ENCODE measurements around the gene FGF14. TPM values are rescaled to one million over a fixed set of nuclear protein-coding genes. Genes with fewer than 3 reads are reported as not detected.

FGF14 gene
- total and polyA plus RNA-seq, 2 donors (not counting 1 experiment from before 2014, with no cell fraction given) = under 0.01 TPM; not detected in 1

GRCh38 chr13:102322211-102322610 lies 79.6 kb downstream of the FGF14 start:
- Histone ChIP-seq H3K4me1 (ENCODE audit: control insufficient read depth in 2 of 2, insufficient read depth in 2 of 2, low read length in 2 of 2) (no peaks in the 10 kb centered on the region), H4K20me1 (ENCODE audit: control insufficient read depth, insufficient read depth, low read length, poor library complexity, severe bottlenecking) (no peaks in the 10 kb centered on the region), H2AFZ (ENCODE audit: insufficient read depth, low read depth, low read length, poor library complexity, severe bottlenecking) (no peak overlapping the region), H3K4me2 (replicated peaks; ENCODE audit: low read depth, low read length, poor library complexity, severe bottlenecking) (no peak overlapping the region), H3K9me3 (ENCODE audit: control extremely low read depth in 1 of 3, control insufficient read depth in 2 of 3, insufficient read depth in 1 of 3, low read length in 2 of 3) (no peaks in the 10 kb centered on the region), H3K27me3 (replicated peaks in 1 of 4; ENCODE audit: control extremely low read depth in 1 of 4, control insufficient read depth in 3 of 4, insufficient read depth in 4 of 4, low read length in 3 of 4) (no peaks in the 10 kb centered on the region), H3K27ac (ENCODE audit: low read length in 2 of 2) (no peak overlapping the region), H3K9ac (ENCODE audit: low read length) (no peak overlapping the region), H3K79me2 (ENCODE audit: control insufficient read depth, insufficient read depth, low read length) (no peaks in the 10 kb centered on the region), H3K4me3 (ENCODE audit: control extremely low read depth in 1 of 5, extremely low read depth in 1 of 5, insufficient read depth in 1 of 5, low read depth in 2 of 5, low read length in 4 of 5) (no peak overlapping the region), H3K36me3 (replicated peaks in 1 of 2; ENCODE audit: control extremely low read depth in 1 of 2, control insufficient read depth in 1 of 2, extremely low read depth in 1 of 2, insufficient read depth in 2 of 2, low read length in 1 of 2) (no peaks in the 10 kb centered on the region)
- no peak for ATAC-seq (ENCODE audit: low read depth)
- POLR2A ChIA-PET = no interaction called here
- intact Hi-C loops (cut with micrococcal nuclease) = no loop called here
- WGBS (ENCODE audit: insufficient coverage) = 80% methylated on average over 1 of the region's 3 CpGs
- no peak for DNase-seq
- TF ChIP-seq CTCF (IDR thresholded peaks at IDR 0.05) = no peak
- Mint-ChIP-seq H3K4me1 (no peaks in the 10 kb centered on the region), H3K4me3 (no peak overlapping the region), H3K27me3 (no peaks in the 10 kb centered on the region), H3K9me3 (ENCODE audit: insufficient read depth) (no peaks in the 10 kb centered on the region), H3K27ac (no peak overlapping the region)
- CTCF ChIA-PET = no interaction called here

- Histone ChIP-seq H3K4me3 (ENCODE audit: control extremely low read depth in 1 of 5, extremely low read depth in 1 of 5, insufficient read depth in 1 of 5, low read depth in 2 of 5, low read length in 4 of 5) (no peak overlapping the region), H4K20me1 (ENCODE audit: control insufficient read depth, insufficient read depth, low read length, poor library complexity, severe bottlenecking) (no peaks in the 10 kb centered on the region), H3K4me2 (replicated peaks; ENCODE audit: low read depth, low read length, poor library complexity, severe bottlenecking) (no peak overlapping the region), H3K9ac (ENCODE audit: low read length) (no peak overlapping the region), H3K27ac (ENCODE audit: low read length in 2 of 2) (no peak overlapping the region), H3K27me3 (replicated peaks in 1 of 4; ENCODE audit: control extremely low read depth in 1 of 4, control insufficient read depth in 3 of 4, insufficient read depth in 4 of 4, low read length in 3 of 4) (no peaks in the 10 kb centered on the region), H3K79me2 (ENCODE audit: control insufficient read depth, insufficient read depth, low read length) (no peaks in the 10 kb centered on the region), H3K9me3 (ENCODE audit: control extremely low read depth in 1 of 3, control insufficient read depth in 2 of 3, insufficient read depth in 1 of 3, low read length in 2 of 3) (no peaks in the 10 kb centered on the region), H3K36me3 (replicated peaks in 1 of 2; ENCODE audit: control extremely low read depth in 1 of 2, control insufficient read depth in 1 of 2, extremely low read depth in 1 of 2, insufficient read depth in 2 of 2, low read length in 1 of 2) (no peaks in the 10 kb centered on the region), H3K4me1 (ENCODE audit: control insufficient read depth in 2 of 2, insufficient read depth in 2 of 2, low read length in 2 of 2) (no peaks in the 10 kb centered on the region), H2AFZ (ENCODE audit: insufficient read depth, low read depth, low read length, poor library complexity, severe bottlenecking) (no peak overlapping the region)
- ChIA-PET CTCF (no interaction called here), POLR2A (no interaction called here)
- intact Hi-C loops (cut with micrococcal nuclease) = no loop called here
- DNase-seq = no peak
- Mint-ChIP-seq H3K4me3 (no peak overlapping the region), H3K9me3 (ENCODE audit: insufficient read depth) (no peaks in the 10 kb centered on the region), H3K4me1 (no peaks in the 10 kb centered on the region), H3K27me3 (peaks cover 1% of the 10 kb centered on the region), H3K27ac (no peak overlapping the region)
- ATAC-seq (ENCODE audit: low read depth) = no peak
- no peak for TF ChIP-seq EZH2 (IDR thresholded peaks at IDR 0.05; ENCODE audit: borderline replicate concordance, insufficient read depth, low read depth, low read length, poor library complexity, severe bottlenecking)
- TF ChIP-seq CTCF (IDR thresholded peaks at IDR 0.05) = no peak
- WGBS (ENCODE audit: insufficient coverage) = 77% methylated on average over 3 of the region's 5 CpGs
Measured at GRCh38 chr13:102318233-102318632, 83.6 kb downstream of the FGF14 start.

Measured in B cell (primary cell).